ENCODE results near the gene ZFP91.

ZFP91 gene

DNA sequence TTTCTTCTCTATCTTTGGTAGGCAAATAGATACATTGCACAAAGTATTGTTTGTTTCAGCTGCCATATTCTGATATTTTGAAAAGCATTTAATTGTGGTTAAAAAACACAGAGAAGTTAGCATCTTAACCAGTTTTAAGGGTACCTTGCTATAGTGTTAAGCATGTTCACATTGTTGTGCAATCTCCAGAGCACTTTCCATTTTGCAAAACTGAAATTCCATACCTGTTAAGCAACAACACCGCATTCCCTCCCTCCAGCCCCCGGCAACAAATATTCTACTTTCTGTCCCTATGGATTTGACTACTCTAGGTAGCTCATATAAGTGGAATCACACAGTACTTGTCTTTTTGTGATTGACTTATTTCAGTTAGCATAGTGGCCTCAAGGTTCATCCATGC is 77.5 kb downstream of the ZFP91 start:
- Histone ChIP-seq H3K4me3 (ENCODE audit: low read depth in 1 of 2, low read length in 2 of 2) (no peak overlapping the region), H3K4me1 (ENCODE audit: control insufficient read depth in 1 of 2, insufficient read depth in 2 of 2, low read length in 2 of 2) (peaks cover 0 to 16% of the 10 kb centered on the region in 2 donors), H3K9me3 (ENCODE audit: control insufficient read depth in 1 of 2, low read length in 2 of 2) (no peaks in the 10 kb centered on the region), H3K9ac (ENCODE audit: low read depth in 1 of 2, low read length in 2 of 2) (no peak overlapping the region), H3K36me3 (ENCODE audit: control insufficient read depth in 1 of 2, insufficient read depth in 2 of 2, low read length in 2 of 2) (no peaks in the 10 kb centered on the region), H3K27me3 (ENCODE audit: control insufficient read depth in 1 of 2, insufficient read depth in 2 of 2, low read length in 2 of 2) (no peaks in the 10 kb centered on the region), H3K27ac (ENCODE audit: low read depth, low read length) (no peak overlapping the region)

DNA sequence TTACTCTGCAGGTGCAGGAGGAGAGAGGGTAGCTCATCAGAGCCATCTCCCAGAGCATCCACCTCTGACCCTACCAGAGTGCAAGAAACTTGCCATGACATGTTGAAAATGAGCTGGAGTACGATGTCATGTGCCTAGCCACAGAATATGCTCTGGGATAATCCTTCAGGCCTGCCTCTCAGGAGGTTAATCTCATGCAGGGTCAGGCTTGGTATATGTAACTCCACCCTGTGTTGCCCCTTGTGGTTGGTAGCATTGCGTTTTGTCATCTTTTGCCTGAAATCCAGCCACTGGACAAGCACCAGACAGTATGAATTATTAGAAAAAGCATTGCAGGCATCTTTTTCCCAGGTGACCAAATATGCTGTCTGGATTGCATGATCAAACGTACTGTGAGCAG is 79.8 kb downstream of the ZFP91 start:
- Histone ChIP-seq H3K36me3 (ENCODE audit: control insufficient read depth in 1 of 2, insufficient read depth in 2 of 2, low read length in 2 of 2) (no peaks in the 10 kb centered on the region), H3K4me1 (ENCODE audit: control insufficient read depth in 1 of 2, insufficient read depth in 2 of 2, low read length in 2 of 2) (peaks cover 0 to 16% of the 10 kb centered on the region in 2 donors), H3K9me3 (ENCODE audit: control insufficient read depth in 1 of 2, low read length in 2 of 2) (no peaks in the 10 kb centered on the region), H3K4me3 (ENCODE audit: low read depth in 1 of 2, low read length in 2 of 2) (no peak overlapping the region), H3K9ac (ENCODE audit: low read depth in 1 of 2, low read length in 2 of 2) (no peak overlapping the region), H3K27me3 (ENCODE audit: control insufficient read depth in 1 of 2, insufficient read depth in 2 of 2, low read length in 2 of 2) (no peaks in the 10 kb centered on the region), H3K27ac (ENCODE audit: low read depth, low read length) (no peak overlapping the region)

DNA sequence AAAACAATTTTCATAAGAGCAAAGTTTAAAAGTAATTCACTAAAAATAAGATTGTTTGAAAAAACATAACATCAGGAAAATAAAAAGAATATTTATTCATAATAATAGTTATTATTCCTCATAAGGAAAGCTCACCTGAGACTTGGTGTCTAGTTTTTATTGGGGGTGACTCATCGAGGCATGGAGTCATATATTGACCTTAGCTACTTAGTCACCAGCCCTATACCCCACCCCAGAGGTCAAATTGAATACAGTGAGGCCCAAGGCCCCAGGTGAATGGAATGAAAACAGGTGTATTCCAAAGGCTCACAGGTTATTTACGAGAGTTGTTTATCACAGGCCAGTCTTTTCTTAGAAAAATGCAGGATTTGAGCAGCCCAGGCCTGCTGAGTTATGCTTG is 80.5 kb downstream of the ZFP91 start:
- Histone ChIP-seq H3K9me3 (ENCODE audit: control insufficient read depth in 1 of 2, low read length in 2 of 2) (no peaks in the 10 kb centered on the region), H3K36me3 (ENCODE audit: control insufficient read depth in 1 of 2, insufficient read depth in 2 of 2, low read length in 2 of 2) (no peaks in the 10 kb centered on the region), H3K27me3 (ENCODE audit: control insufficient read depth in 1 of 2, insufficient read depth in 2 of 2, low read length in 2 of 2) (no peaks in the 10 kb centered on the region), H3K9ac (ENCODE audit: low read depth in 1 of 2, low read length in 2 of 2) (no peak overlapping the region), H3K27ac (ENCODE audit: low read depth, low read length) (no peak overlapping the region), H3K4me1 (ENCODE audit: control insufficient read depth in 1 of 2, insufficient read depth in 2 of 2, low read length in 2 of 2) (peaks cover 0 to 16% of the 10 kb centered on the region in 2 donors), H3K4me3 (ENCODE audit: low read depth in 1 of 2, low read length in 2 of 2) (no peak overlapping the region)

DNA sequence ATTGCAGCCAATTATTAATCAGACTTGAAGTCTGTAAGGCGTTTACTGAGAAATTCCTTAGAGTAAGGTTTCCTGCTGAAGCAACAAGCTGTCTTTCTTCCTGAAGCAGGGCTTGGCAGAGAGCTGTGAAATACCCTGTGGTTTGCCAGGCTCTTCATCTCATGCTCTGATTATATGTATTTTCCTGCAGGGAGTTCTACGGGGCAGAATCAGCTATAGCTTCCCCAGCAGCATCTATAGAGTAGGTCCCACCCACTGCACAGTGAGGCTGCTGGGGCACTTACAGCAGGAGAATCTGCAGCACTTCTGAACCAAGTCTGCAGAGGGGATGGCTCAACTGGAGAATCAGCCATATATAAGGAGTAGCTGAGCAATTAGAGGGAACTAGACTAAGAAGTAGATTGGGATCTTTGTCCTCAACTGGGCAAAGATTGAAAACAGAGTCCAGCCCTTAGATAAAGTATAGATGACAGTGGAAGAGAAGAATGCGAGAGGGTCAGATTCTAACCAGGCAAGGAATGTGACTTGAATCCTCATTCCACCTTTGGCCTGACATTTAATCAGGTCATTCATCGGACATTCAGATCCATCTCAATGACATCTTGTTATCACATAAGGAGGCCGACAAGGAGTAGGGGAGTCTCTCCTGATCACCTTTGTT is 81.2 kb downstream of the ZFP91 start:
- no peak overlapping the region for H3K4me3 ChIP-seq (ENCODE audit: low read depth in 1 of 2, low read length in 2 of 2)
- no peaks in the 10 kb centered on the region for H3K27me3 ChIP-seq (ENCODE audit: control insufficient read depth in 1 of 2, insufficient read depth in 2 of 2, low read length in 2 of 2)
- peaks cover 0 to 16% of the 10 kb centered on the region in 2 donors for H3K4me1 ChIP-seq (ENCODE audit: control insufficient read depth in 1 of 2, insufficient read depth in 2 of 2, low read length in 2 of 2)
- H3K27ac ChIP-seq (ENCODE audit: low read depth, low read length): no peak overlapping the region
- no peak overlapping the region for H3K9ac ChIP-seq (ENCODE audit: low read depth in 1 of 2, low read length in 2 of 2)
- H3K9me3 ChIP-seq (ENCODE audit: control insufficient read depth in 1 of 2, low read length in 2 of 2): no peaks in the 10 kb centered on the region
- no peaks in the 10 kb centered on the region for H3K36me3 ChIP-seq (ENCODE audit: control insufficient read depth in 1 of 2, insufficient read depth in 2 of 2, low read length in 2 of 2)
